OCI-LY3 (cell line): Measurements from ENCODE around the gene GPBAR1.

Source experiments
- EZH2phosphoT487 ChIP-seq: fragments of 200-600 bp; shearing (Covaris generic); IDR thresholded peaks from 2 replicates; pipeline ENCODE4 v1.6.1; 2018; ENCODE audit warnings: antibody characterized with exemption, mixed run types, low read depth
- TF ChIP-seq, protein P1 (sequence below): fragments of 200-600, 300-600 bp; sonication (generic); IDR thresholded peaks from 2 replicates; pipeline ENCODE4 v1.5.1; 2014; ENCODE audit warnings: antibody characterized with exemption, low read length, low read depth

DNA sequence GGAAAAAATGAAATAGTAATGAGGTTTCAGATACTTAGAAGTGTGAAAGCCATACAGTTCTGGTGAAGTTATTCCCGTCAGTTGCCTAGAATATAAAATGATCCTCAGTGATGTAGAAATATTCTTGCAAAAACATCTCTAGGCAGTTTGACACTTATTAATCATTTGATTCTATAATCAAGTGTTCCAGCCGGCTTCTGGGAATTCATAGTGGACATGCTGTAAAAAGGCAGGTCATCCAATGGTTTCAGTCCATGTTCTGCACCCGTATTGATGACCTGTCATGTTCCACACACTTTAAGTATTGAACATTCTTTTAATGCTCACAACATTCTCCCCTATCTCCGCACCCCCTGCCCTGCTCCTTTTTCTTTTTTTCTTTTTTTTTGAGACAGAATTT lies 24.0 kb upstream of the GPBAR1 start:
- TF ChIP-seq, protein P1, sequence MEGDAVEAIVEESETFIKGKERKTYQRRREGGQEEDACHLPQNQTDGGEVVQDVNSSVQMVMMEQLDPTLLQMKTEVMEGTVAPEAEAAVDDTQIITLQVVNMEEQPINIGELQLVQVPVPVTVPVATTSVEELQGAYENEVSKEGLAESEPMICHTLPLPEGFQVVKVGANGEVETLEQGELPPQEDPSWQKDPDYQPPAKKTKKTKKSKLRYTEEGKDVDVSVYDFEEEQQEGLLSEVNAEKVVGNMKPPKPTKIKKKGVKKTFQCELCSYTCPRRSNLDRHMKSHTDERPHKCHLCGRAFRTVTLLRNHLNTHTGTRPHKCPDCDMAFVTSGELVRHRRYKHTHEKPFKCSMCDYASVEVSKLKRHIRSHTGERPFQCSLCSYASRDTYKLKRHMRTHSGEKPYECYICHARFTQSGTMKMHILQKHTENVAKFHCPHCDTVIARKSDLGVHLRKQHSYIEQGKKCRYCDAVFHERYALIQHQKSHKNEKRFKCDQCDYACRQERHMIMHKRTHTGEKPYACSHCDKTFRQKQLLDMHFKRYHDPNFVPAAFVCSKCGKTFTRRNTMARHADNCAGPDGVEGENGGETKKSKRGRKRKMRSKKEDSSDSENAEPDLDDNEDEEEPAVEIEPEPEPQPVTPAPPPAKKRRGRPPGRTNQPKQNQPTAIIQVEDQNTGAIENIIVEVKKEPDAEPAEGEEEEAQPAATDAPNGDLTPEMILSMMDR = no peak
- no peak for TF ChIP-seq EZH2phosphoT487
